Measurements from ENCODE around the gene CELF4. TPM values are rescaled to one million over a fixed set of nuclear protein-coding genes. Genes with fewer than 3 reads are reported as not detected.

Gene CELF4
- total RNA-seq, 3 donors from 2014 or later, result 1.0 TPM; not detected in 2

GRCh38 chr18:37341016-37341415, 224.6 kb downstream of the CELF4 start:
- Histone ChIP-seq H3K27me3 (peaks cover 0 to 11% of the 10 kb centered on the region in 2 donors), H3K4me3 (no peak overlapping the region), H3K36me3 (no peaks in the 10 kb centered on the region), H3K4me1 (no peaks in the 10 kb centered on the region), H3K27ac (no peak overlapping the region), H3K9me3 (no peaks in the 10 kb centered on the region)
- intact Hi-C loops (cut with DNase I; ENCODE audit: low total_unique reads), result loop anchor here (10.0 kb wide), 1 partner anchor 204 kb away; no protein-coding TSS in a partner anchor
- TF ChIP-seq POLR2A (IDR thresholded peaks at IDR 0.05) (no peak), POLR2AphosphoS5 (IDR thresholded peaks at IDR 0.05) (no peak), CTCF (IDR thresholded peaks at IDR 0.05) (no peak)
- DNase-seq (ENCODE audit: low spot score in 2 of 2), result no peak

GRCh38 chr18:37339701-37340215, 225.8 kb downstream of the CELF4 start:
- intact Hi-C loops (cut with DNase I; ENCODE audit: low total_unique reads), result loop anchor here (10.0 kb wide), 1 partner anchor 205 kb away; no protein-coding TSS in a partner anchor
- TF ChIP-seq CTCF (IDR thresholded peaks at IDR 0.05) (no peak), POLR2A (IDR thresholded peaks at IDR 0.05) (no peak), POLR2AphosphoS5 (IDR thresholded peaks at IDR 0.05) (no peak)
- Histone ChIP-seq H3K36me3 (no peaks in the 10 kb centered on the region), H3K27ac (no peak overlapping the region), H3K4me3 (no peak overlapping the region), H3K27me3 (peaks cover 0 to 10% of the 10 kb centered on the region in 2 donors), H3K9me3 (no peaks in the 10 kb centered on the region), H3K4me1 (no peaks in the 10 kb centered on the region)
- DNase-seq (ENCODE audit: low spot score in 2 of 2), result no peak

- no peak for TF ChIP-seq POLR2AphosphoS5 (IDR thresholded peaks at IDR 0.05)
- intact Hi-C loops (cut with DNase I; ENCODE audit: low total_unique reads), result no loop called here
- DNase-seq (ENCODE audit: low spot score in 2 of 2), result no peak
Observed at GRCh38 chr18:37336568-37337285, 228.9 kb downstream of the CELF4 start.

GRCh38 chr18:37335409-37335736, 230.2 kb downstream of the CELF4 start:
- no peaks in the 10 kb centered on the region for H3K9me3 ChIP-seq
- no peaks in the 10 kb centered on the region for H3K36me3 ChIP-seq
- intact Hi-C loops (cut with DNase I; ENCODE audit: low total_unique reads), result no loop called here
- no peak for TF ChIP-seq POLR2AphosphoS5 (IDR thresholded peaks at IDR 0.05)
- peak in 1 of 3 donors; percentile 13 for TF ChIP-seq CTCF (IDR thresholded peaks at IDR 0.05)
- no peaks in the 10 kb centered on the region for H3K27me3 ChIP-seq
- H3K4me1 ChIP-seq, result no peaks in the 10 kb centered on the region
- no peak overlapping the region for H3K27ac ChIP-seq
- H3K4me3 ChIP-seq, result no peak overlapping the region
- no peak for DNase-seq (ENCODE audit: low spot score in 2 of 2)

More at GRCh38 chr18:37336568-37337285, 228.9 kb downstream of the CELF4 start:
- Histone ChIP-seq H3K27ac (no peak overlapping the region), H3K36me3 (no peaks in the 10 kb centered on the region), H3K4me3 (no peak overlapping the region), H3K9me3 (no peaks in the 10 kb centered on the region), H3K27me3 (no peaks in the 10 kb centered on the region), H3K4me1 (no peaks in the 10 kb centered on the region)

GRCh38 chr18:37334631-37335408, 230.8 kb downstream of the CELF4 start:
- intact Hi-C loops (cut with DNase I; ENCODE audit: low total_unique reads), result no loop called here
- no peak overlapping the region for H3K4me3 ChIP-seq
- TF ChIP-seq POLR2AphosphoS5 (IDR thresholded peaks at IDR 0.05), result no peak
- no peak for TF ChIP-seq POLR2A (IDR thresholded peaks at IDR 0.05)
- no peak for TF ChIP-seq CTCF (IDR thresholded peaks at IDR 0.05)
- no peaks in the 10 kb centered on the region for H3K9me3 ChIP-seq
- no peaks in the 10 kb centered on the region for H3K27me3 ChIP-seq
- H3K36me3 ChIP-seq, result no peaks in the 10 kb centered on the region
- no peak overlapping the region for H3K27ac ChIP-seq
- H3K4me1 ChIP-seq, result no peaks in the 10 kb centered on the region
- no peak for DNase-seq (ENCODE audit: low spot score in 2 of 2)

All from breast epithelium (tissue), 4 donors.